ELR (cell line): ENCODE measurements around the gene TRIL.
A peak's percentile ranks its signal among the peaks of the same experiment; 100 is the strongest.

ENCODE experiments used
- DNase-seq: peaks from one replicate; pipeline ENCODE4 v3.0.0-alpha.2; 2015; ENCODE audit warnings: low read depth

The TRIL gene

GRCh38 chr7:28958235-28958979, at the start of gene TRIL:
TSS of gene TRIL (minus strand) at chr7:28958330. CDS start at chr7:28958046, 284 bp downstream.
- peak; percentile 10 for DNase-seq

GRCh38 chr7:29007127-29007526, 49.0 kb upstream of the TRIL start:
- no peak for DNase-seq

- DNase-seq: no peak
These were observed 47.7 kb upstream of the TRIL start for GRCh38 chr7:29005829-29006228.

- no peak for DNase-seq
These were observed 47.3 kb upstream of the TRIL start for GRCh38 chr7:29005406-29005805.

GRCh38 chr7:29003703-29004102, 45.6 kb upstream of the TRIL start:
- no peak for DNase-seq

- no peak for DNase-seq
These were observed 42.6 kb upstream of the TRIL start for GRCh38 chr7:29000717-29001076.

- DNase-seq: no peak
These were observed 42.0 kb upstream of the TRIL start for GRCh38 chr7:28999895-29000716.

GRCh38 chr7:28999427-28999826, 41.3 kb upstream of the TRIL start:
- DNase-seq: no peak

GRCh38 chr7:28998105-28998504, 40.0 kb upstream of the TRIL start:
- no peak for DNase-seq

GRCh38 chr7:28996836-28997235, 38.7 kb upstream of the TRIL start:
- DNase-seq: peak; percentile 35

GRCh38 chr7:28993371-28993770, 35.2 kb upstream of the TRIL start:
- no peak for DNase-seq

GRCh38 chr7:28992798-28993197, 34.7 kb upstream of the TRIL start:
- DNase-seq: no peak

GRCh38 chr7:28990200-28990960, 32.2 kb upstream of the TRIL start:
- no peak for DNase-seq

GRCh38 chr7:28989211-28989980, 31.3 kb upstream of the TRIL start:
- no peak for DNase-seq

- DNase-seq: peak; percentile 81
These were observed 30.7 kb upstream of the TRIL start for GRCh38 chr7:28988810-28989209.

GRCh38 chr7:28988091-28988490, 30.0 kb upstream of the TRIL start:
- no peak for DNase-seq

GRCh38 chr7:28986765-28987110, 28.6 kb upstream of the TRIL start:
- no peak for DNase-seq

- no peak for DNase-seq
These were observed 28.1 kb upstream of the TRIL start for GRCh38 chr7:28986028-28986764.

- DNase-seq: peak; percentile 61
These were observed 26.5 kb upstream of the TRIL start for GRCh38 chr7:28984631-28985030.

- DNase-seq: no peak
These were observed 26.1 kb upstream of the TRIL start for GRCh38 chr7:28984217-28984616.
